Measurements from ENCODE around the gene RPL32. TPM values are rescaled to one million over a fixed set of nuclear protein-coding genes. Genes with fewer than 3 reads are reported as not detected.

Gene RPL32
- total and polyA plus RNA-seq, 2 donors from 2014 or later, result 1,227 to 2,612 TPM

GRCh38 chr3:12838179-12838965, 3.0 kb downstream of the RPL32 start:
- H3K4me3 ChIP-seq (ENCODE audit: low read length in 3 of 3), result no peak overlapping the region
- H3K4me1 ChIP-seq (ENCODE audit: control insufficient read depth in 2 of 3, insufficient read depth in 2 of 3, low read depth in 1 of 3, low read length in 3 of 3), result peaks cover 0 to 12% (median 4%) of the 10 kb centered on the region in 3 donors
- H3K9me3 ChIP-seq (ENCODE audit: control insufficient read depth in 2 of 3, insufficient read depth in 1 of 3, low read length in 3 of 3), result no peaks in the 10 kb centered on the region
- DNase-seq (no peak), FAIRE-seq (no peak)
- no peak overlapping the region for H3K27ac ChIP-seq (ENCODE audit: low read depth in 2 of 2, low read length in 2 of 2)
- TF ChIP-seq CTCF (IDR thresholded peaks at IDR 0.05; ENCODE audit: borderline replicate concordance, extremely low read depth, insufficient read depth), result no peak
- H3K9ac ChIP-seq (ENCODE audit: low read length in 3 of 3), result no peak overlapping the region
- H3K36me3 ChIP-seq (ENCODE audit: control insufficient read depth in 2 of 3, insufficient read depth in 3 of 3, low read length in 3 of 3), result peaks cover 10 to 57% (median 36%) of the 10 kb centered on the region in 3 donors
- intact Hi-C loops (cut with DNase I), result no loop called here
- H3K27me3 ChIP-seq (ENCODE audit: control insufficient read depth, insufficient read depth, low read length), result no peaks in the 10 kb centered on the region

- intact Hi-C loops (cut with DNase I), result no loop called here
- Histone ChIP-seq H3K27ac (ENCODE audit: low read depth in 2 of 2, low read length in 2 of 2) (no peak overlapping the region), H3K4me1 (ENCODE audit: control insufficient read depth in 2 of 3, insufficient read depth in 2 of 3, low read depth in 1 of 3, low read length in 3 of 3) (peaks cover 0 to 12% (median 4%) of the 10 kb centered on the region in 3 donors), H3K36me3 (ENCODE audit: control insufficient read depth in 2 of 3, insufficient read depth in 3 of 3, low read length in 3 of 3) (peaks cover 10 to 57% (median 43%) of the 10 kb centered on the region in 3 donors), H3K9me3 (ENCODE audit: control insufficient read depth in 2 of 3, insufficient read depth in 1 of 3, low read length in 3 of 3) (no peaks in the 10 kb centered on the region), H3K9ac (ENCODE audit: low read length in 3 of 3) (no peak overlapping the region), H3K4me3 (ENCODE audit: low read length in 3 of 3) (no peak overlapping the region), H3K27me3 (ENCODE audit: control insufficient read depth, insufficient read depth, low read length) (no peaks in the 10 kb centered on the region)
- FAIRE-seq (no peak), DNase-seq (no peak)
- no peak for TF ChIP-seq CTCF (IDR thresholded peaks at IDR 0.05; ENCODE audit: borderline replicate concordance, extremely low read depth, insufficient read depth)
These were observed 3.9 kb downstream of the RPL32 start for GRCh38 chr3:12837295-12837986.

GRCh38 chr3:12835052-12835665, 6.2 kb downstream of the RPL32 start:
- Histone ChIP-seq H3K27me3 (ENCODE audit: control insufficient read depth, insufficient read depth, low read length) (no peaks in the 10 kb centered on the region), H3K4me3 (ENCODE audit: low read length in 3 of 3) (no peak overlapping the region), H3K27ac (ENCODE audit: low read depth in 2 of 2, low read length in 2 of 2) (no peak overlapping the region), H3K9ac (ENCODE audit: low read length in 3 of 3) (no peak overlapping the region), H3K9me3 (ENCODE audit: control insufficient read depth in 2 of 3, insufficient read depth in 1 of 3, low read length in 3 of 3) (no peaks in the 10 kb centered on the region), H3K4me1 (ENCODE audit: control insufficient read depth in 2 of 3, insufficient read depth in 2 of 3, low read depth in 1 of 3, low read length in 3 of 3) (peaks cover 0 to 6% (median 4%) of the 10 kb centered on the region in 3 donors), H3K36me3 (ENCODE audit: control insufficient read depth in 2 of 3, insufficient read depth in 3 of 3, low read length in 3 of 3) (peaks cover 10 to 57% (median 45%) of the 10 kb centered on the region in 3 donors)
- TF ChIP-seq CTCF (IDR thresholded peaks at IDR 0.05; ENCODE audit: borderline replicate concordance, extremely low read depth, insufficient read depth), result no peak
- intact Hi-C loops (cut with DNase I), result no loop called here
- FAIRE-seq (no peak), DNase-seq (no peak)

Measured in kidney (tissue), 14 donors.